Activated CD4-positive, CD25-positive, alpha-beta regulatory T cell treated with anti-CD3 and anti-CD28 coated beads, Interleukin-2, amount 50 U/mL, for 16 hours (primary cell): ENCODE results near the gene NTN1.

Experiments used
- DNase-seq: peaks from one replicate; pipeline ENCODE4 v3.0.0-alpha.2; 2020; ENCODE audit warnings: low read depth, low spot score

The NTN1 gene

DNA sequence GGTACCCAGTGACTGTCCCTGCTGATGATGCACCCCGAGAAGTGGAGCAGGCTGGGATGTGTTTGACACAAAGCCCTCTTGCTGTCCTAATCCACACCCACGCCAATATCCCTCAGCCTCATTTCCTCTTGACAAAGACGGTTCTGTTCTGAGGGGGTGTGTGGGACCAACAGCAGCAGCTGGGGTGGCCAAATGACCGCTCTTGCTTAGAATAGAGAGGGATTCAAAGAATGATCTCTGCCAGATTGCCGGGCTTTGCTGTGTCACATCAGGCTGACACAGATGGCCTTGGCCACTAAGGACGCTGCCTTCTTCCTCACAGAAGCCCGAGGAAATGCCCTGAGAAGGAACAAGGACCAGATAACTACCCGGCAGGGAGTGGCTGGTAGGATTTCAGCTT is 250.7 kb downstream of the NTN1 start:
- no peak for DNase-seq

- DNase-seq = no peak
These were observed 251.3 kb downstream of the NTN1 start for GRCh38 chr17:9272501-9273200.

- DNase-seq = no peak
These were observed 252.4 kb downstream of the NTN1 start for GRCh38 chr17:9273428-9274391.

- no peak for DNase-seq
These were observed 253.7 kb downstream of the NTN1 start for GRCh38 chr17:9274973-9275372.

DNA sequence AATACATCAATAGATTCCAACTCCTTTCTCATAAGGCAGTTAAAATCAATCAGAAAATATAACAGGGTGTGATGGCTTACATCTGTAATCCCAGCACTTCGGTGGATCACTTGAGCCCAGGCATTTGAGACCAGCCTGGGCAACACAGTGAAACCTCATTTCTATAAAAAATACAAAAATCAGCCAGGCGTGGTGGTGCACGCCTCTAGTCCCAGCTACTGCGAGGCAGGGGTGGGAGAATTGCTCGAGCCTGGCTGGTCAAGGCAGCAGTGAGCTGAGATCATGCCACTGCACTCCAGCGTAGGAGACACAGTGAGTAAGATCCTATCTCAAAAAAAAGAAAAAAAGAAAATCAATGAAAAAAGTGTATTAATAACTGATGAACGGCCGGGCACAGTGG is 258.6 kb downstream of the NTN1 start:
- no peak for DNase-seq

- no peak for DNase-seq
These were observed 262.6 kb downstream of the NTN1 start for GRCh38 chr17:9283909-9284308.

- DNase-seq = no peak
These were observed 263.6 kb downstream of the NTN1 start for GRCh38 chr17:9284884-9285283.

- no peak for DNase-seq
These were observed 264.5 kb downstream of the NTN1 start for GRCh38 chr17:9285602-9286427.

GRCh38 chr17:9286434-9286833 is 265.1 kb downstream of the NTN1 start:
- no peak for DNase-seq

- DNase-seq = no peak
These were observed 266.0 kb downstream of the NTN1 start for GRCh38 chr17:9287306-9287705.

DNA sequence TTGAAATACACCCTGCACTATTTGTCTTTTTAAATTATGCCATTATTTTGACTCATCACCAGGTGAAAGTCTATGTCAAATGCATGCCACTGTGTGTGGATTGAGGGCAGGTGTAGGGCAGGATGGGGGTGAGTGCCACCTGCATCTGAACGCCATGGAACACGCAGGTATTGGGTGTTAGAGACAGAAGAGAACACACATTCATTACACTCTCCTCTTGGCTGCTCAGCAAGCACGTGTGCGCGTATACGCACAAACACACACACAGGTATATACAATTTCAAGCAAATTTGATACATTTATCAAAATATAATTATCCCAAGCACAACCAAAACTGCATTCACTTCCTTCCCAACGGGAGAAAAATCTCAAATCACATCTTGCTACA is 268.9 kb downstream of the NTN1 start:
- DNase-seq = no peak

DNA sequence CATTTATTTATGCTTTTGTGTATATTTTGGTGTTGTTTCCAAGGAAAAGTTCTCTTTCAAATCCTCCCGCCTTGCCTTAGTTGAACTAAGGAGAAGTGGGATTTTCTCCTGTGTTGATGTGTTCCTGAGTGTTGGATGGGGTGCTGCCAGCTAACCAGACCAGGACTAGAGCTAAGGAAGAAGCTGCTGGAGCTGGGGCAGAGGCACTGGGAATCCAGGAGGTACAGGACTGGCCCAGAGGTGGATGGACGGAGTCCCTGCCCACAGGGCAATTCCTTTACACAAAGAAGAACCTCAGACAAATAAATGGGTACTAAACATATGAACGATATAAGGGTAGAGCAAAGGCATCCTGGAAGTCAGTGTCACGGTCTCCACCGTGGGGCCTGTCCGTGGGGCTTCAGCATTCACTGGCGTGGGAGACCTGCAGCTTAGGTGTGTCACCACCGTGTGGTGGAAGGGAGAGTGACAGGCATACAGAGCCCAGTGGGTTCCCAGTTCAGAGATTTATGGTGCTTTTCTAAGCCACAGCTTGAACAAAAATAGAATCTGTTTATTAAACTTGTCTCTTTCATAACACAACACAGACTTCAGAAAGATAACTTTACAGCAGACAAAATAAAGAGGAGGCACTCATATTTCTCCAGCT is 270.7 kb downstream of the NTN1 start:
- DNase-seq = no peak

GRCh38 chr17:9292561-9292941 is 271.2 kb downstream of the NTN1 start:
- DNase-seq = no peak
